G401 (cell line): ENCODE data around the gene PTMS. TPM values are rescaled to one million over a fixed set of nuclear protein-coding genes. Genes with fewer than 3 reads are reported as not detected.

Experiments
- DNase-seq: peaks from one replicate; pipeline ENCODE4 v3.0.0-alpha.2; 2015; ENCODE audit warnings: low spot score
- in situ Hi-C: cut with HindIII; loops from 2 replicates; pipeline ENCODE4 v1.10.0; 2016; ENCODE audit warnings: low sequenced_read_pairs, mixed read lengths
- total RNA-seq: library from RNA; depleted of rRNA; stranded (reverse); fragments of >200 nt; shearing (Covaris generic); gene quantifications from 2 replicates; pipeline ENCODE4 v1.2.3, GENCODE V29; 2014

The PTMS gene
- total RNA-seq, 1 experiment from 2014 or later, result 267 TPM

DNA sequence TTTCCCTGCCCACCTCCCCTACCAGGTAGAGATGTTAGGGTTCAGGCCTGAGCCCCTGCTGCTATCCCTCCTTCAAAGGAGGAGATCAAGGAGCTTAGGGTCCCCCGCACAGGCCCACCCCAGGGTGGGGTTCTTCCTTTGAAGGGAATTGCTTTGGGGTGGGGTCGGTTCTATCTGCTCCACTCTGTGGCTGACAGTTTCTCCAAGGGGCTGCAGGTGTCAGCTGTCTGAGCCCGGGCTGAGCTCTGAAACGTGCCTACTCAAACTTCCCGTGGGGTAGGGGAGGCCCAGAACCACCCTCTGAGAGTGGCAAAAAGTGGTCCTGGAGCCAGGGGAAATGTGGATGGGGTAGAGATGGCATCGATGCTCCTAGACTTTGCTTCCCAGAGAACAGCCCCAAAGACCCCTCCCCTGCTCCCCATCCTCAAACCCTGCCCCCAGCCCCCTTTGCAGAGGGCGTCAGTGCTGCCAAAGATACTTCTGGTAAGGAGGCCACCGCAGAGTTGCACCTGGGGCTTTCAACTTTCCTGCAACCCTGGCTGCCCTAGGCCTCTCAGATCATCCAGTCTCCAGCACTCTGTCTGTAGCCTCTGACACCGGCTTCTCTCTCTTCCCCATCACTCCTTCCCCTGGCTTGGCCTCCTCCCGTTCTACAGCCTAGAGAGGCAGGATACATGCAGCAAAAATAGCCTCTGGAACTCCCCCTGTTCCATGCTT lies 16.8 kb downstream of the PTMS start:
- in situ Hi-C loops, result no loop called here
- no peak for DNase-seq

DNA sequence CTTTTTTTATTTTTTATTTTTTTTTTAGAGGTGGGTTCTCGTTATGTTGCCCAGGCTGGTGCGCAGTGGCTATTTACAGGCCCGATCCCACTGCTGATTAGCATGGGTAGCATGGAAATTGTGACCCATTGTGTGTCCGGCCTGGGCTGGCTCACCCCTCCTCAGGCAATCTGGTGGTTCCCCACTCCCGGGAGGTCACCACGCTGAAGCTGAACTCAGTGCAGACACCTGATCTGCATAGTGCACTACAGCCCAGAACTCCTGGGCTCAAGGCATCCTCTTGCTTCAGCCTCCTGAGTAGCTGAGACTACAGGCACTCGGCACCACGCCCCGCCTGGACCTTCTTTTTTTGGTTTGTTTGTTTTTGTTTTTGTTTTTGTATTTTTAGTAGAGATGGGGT lies 17.7 kb downstream of the PTMS start:
- in situ Hi-C loops, result no loop called here
- no peak for DNase-seq

DNA sequence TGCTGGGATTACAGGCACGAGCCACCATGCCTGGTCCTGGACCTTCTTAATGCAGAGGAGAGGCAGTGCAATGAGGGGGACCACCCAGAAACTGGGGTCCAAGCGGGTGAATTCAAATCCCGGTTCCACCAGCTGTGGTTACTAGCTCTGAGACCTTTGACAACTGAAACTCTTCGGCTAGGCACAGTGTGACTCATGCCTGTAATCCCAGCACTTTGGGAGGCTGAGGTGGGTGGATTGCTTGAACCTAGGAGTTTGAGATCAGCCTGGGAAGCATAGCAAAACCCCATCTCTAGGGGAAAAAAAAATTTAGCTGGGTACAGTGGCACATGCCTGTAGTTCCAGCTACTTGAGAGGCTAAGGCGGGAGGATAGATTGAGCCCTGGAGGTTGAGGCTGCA lies 18.1 kb downstream of the PTMS start:
- DNase-seq, result no peak
- in situ Hi-C loops, result no loop called here

DNA sequence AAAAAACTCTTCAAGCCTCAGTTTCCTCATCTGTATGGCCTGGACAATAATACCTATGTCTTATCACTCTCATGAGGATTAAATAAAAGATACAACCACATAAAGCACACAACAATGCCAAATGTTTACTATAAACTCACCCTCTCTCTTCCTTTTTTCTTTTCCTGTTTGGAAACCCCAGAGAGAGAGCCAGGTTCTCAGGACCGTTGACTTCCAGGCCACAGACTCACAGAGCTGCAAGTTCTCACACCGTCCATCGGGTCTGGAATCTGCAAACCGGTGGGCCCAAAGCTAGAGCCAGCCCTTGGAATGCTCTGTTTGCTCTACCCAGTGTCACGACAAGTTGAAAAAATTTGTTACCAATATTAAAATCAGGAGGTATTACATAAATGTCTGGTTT lies 18.6 kb downstream of the PTMS start:
- in situ Hi-C loops, result no loop called here
- DNase-seq, result no peak

DNA sequence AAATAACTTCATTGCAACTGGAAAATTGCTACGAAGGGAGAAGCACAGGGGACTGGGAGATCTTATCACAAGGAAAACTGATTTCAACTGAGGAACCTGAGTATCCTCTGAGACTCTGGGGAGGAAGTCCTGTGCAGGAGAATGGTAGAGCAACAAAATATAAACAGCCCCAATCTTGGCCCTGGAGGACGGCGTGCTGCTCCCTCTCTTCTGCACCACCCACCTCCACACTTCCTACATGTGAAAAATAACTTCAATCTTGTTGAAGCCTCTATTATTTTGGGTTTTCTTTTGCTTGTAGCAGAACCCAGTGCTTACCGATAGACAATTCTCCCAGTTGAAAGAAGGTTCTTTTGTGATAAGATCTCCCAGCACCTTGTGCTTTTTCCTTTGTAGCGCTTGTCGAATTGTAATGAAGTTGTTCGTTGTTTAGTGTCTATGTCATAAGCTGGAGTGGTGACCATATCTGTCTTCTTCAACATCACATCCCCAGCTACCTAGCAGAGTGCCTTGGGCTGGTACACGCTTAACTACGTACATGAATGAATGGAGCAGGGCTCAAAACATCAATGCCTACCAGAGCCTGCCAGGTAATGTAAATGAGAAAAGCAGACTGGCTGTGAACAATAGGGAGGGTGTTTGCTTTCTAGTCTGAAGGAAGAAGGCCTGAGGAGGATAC lies 20.4 kb downstream of the PTMS start:
- DNase-seq, result no peak
- in situ Hi-C loops, result no loop called here

DNA sequence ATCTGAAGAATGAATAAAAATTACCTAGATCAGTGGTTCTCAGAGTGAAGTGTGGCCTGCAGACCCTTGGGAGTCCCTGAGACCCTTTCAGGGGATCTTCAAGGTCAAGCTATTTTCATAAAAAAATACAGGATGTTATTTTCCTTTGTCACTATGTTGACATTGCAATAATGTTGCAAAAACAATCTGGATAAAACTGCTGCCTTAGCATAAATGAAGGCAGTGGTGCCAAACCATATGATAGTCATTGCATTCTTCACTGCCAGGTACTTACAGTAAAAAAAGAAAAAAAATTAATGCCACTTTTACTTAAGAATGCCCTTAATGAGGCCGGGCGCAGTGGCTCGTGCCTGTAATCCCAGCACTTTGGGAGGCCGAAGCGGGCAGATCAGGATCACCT lies 21.1 kb downstream of the PTMS start:
- DNase-seq, result no peak
- in situ Hi-C loops, result no loop called here

DNA sequence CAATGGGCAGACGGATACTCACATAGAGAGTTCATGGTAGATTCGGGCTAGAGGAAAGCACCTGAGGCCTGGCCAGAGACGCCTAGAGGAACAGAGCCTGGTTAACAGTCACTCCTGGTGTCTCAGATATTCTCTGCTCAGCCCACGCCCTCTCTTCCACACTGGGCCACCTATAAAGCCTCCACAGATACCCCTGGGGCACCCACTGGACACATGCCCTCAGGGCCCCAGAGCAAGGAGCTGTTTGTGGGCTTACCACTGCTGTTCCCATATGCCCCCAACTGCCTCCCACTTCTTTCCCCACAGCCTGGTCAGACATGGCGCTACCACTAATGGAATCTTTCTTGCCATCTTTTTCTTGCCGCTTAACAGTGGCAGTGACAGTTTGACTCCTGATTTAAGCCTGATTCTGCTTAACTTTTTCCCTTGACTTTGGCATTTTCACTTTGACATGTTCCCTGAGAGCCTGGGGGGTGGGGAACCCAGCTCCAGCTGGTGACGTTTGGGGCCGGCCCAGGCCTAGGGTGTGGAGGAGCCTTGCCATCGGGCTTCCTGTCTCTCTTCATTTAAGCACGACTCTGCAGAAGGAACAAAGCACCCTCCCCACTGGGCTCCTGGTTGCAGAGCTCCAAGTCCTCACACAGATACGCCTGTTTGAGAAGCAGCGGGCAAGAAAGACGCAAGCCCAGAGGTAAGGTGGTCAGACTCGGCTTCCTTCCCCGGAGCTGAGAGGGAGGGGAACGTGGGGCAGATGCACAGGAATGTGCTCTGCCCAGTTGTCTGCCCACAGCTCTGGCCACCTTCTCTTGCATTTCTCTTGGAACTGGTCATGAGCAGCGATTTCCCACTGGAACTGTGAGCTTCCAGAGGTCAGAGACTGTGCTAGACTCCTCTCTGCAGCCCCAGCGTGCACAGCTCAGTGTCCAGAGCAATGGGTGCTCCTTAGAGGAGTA lies 23.1 kb downstream of the PTMS start, which contains the start of gene CD4:
CD4 (plus strand) TSS at position 557 of the 953 bp plus-strand sequence. CDS start 10,611 bp downstream, outside the sequence.
- no peak for DNase-seq
- in situ Hi-C loops, result no loop called here

DNA sequence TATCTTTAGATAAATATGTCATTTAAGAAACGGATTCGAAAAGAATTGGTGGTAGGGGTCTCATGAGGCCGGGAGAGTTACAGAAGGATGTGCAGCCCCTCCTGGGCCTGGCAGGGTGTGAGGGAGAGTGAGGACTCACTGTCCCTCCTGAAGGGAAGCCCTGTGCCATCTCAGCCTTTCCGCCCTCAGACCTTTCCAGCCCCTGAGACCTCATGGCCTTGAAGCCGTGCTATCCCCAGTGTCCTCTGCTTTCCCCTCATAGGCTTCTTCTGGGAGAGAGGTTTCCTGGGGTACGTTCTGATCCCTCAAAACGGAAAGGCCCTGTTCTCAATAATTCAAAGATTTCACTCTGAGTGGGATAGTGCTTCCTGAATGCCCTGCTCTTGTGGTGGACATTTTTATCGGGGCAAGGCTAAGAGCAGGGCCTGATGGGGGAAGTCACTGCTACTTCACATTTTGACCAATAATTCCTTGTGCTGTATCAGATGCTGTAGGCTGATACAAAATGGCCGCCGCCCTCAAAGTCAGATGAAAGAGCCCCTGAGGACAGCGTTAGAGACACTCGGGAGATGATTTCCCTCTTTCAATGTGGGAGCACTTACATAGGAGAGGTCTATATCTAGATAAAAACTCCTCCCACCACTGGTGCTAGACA lies 24.5 kb downstream of the PTMS start:
- in situ Hi-C loops, result no loop called here
- DNase-seq, result no peak

DNA sequence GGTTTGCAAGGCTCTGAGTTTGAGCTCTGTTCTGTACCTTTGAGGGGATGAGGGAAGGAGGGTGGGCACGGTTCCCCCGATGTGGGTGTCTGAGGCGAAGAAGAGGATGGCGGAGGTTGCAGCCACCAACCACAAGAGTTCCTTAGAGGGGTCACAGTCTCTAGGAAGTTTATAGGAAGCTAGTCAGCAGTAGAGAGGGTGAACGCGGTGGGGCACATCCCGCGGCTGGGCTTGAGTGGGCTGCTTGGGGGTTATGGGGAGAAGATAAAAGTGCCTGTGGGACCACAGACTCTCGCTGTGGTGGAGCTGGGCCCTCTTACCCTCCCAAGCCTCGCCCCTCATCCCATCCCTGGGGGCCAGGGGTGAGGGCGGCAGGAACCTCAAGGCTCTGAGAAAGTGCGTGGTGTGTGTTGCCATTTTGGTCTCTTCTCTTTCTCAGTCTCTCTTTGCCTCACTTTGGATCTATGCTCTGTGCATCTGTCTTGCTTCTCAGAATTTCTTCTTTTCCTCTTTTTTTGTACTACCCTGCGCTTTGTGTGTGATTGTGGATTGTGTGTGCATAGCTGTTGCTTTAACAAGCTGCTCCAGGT lies 25.9 kb downstream of the PTMS start:
- in situ Hi-C loops, result no loop called here
- no peak for DNase-seq

DNA sequence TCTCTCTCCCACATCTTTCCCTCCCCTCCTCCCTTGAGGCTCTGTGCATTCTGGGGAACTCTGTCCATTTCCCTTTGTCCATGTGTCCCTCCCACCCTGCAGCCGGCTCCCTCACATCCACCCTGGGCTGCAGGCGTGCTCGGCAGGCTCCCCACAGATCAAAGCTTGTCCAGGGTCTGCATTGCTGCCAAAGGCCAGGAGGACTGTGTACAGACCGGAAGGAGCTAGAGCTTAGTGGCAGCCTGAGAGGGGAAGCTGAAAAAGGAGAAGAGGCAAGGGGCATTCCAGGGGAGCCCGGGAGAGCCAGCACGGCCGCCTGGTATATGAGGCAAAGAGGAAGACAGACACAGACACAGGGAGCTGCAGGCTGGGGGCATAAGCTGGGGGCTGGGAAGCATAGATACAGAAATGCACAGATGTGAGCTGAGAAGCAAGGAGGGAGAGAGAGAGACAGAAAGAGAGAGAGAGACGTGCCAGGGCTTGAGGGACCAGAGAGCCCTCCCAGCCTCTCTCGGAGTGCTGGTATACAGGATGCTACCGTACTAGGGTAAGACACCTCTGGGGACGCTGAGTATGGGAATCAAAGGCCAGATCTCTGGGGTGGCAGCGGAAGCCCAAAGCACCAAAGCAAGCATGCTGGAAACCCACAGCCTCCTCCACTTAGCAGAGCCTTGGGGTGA lies 26.5 kb downstream of the PTMS start:
- in situ Hi-C loops, result no loop called here
- peak; percentile 34 for DNase-seq

DNA sequence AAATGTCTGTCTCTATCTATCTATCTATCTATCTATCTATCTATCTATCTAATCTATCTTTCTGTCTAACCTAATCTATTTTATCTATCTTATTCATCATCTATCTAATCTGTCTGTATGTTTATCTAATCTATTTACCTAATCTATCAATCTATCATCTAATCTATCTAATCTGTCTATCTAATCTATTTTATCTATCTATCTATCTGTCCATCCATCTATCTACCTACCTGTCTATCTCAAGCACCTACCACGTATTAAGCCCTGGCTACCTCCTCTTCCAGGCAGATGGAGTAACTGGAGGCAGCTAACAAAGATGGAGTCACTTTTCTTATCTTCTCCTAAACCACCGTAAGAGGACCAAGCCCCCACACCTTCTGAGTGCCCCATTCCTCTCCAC lies 28.9 kb downstream of the PTMS start:
- in situ Hi-C loops, result no loop called here
- DNase-seq, result no peak

DNA sequence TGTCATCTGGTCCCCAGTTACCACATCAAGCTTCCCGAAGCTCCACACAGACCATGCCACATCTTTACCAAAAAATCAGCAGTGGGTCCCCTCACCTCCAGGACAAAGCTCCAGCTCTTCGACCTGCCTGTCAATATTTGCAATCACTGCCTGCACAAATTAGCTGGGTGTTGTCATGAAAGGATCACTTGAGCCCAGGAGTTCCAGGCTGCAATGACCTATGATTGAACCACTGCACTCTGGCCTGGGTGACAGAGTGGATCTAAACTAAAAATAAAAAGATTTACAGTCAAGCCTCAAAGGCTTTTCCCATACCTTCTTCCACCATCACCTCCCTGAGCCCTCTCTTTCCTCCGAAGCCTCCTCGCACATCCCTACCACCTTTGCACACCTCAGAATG lies 30.4 kb downstream of the PTMS start:
- DNase-seq, result no peak
- in situ Hi-C loops, result no loop called here

DNA sequence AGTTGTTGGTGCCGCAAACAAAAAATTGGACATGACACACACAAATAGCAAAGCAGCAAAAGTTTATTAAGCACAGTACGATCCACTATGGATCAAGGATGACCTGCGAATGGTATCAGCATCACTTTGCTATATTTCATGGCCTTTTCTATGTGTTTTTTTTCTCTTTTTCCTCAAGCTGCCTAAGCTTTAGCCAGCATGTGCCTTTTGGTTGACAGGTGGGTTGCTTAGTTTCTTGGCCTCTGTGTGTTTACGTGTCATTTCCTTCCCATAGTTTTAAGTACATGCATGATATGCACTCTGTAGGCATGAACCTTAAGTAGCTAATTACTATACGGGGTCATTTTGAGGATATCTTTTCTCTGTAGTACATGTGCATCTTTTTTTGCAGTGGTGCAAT lies 33.0 kb downstream of the PTMS start:
- no peak for DNase-seq
- in situ Hi-C loops, result no loop called here

DNA sequence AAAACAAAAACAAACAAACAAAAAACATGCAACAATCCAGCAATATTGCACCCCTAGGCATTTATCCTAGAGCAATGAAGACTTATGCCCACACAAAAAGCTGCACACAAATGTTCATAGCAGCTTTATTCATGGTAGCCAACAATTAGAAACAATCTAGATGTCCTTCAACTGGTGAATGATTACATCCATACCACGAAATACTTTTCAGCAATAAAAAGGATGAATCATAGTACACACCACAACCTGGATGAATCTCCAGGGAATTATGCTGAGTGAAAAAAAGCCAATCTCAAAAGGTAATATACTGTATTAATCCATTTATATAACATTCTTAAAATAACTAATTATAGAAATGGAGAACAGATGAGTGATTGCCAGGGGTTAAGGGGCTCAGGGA lies 41.0 kb downstream of the PTMS start:
- in situ Hi-C loops, result no loop called here
- DNase-seq, result no peak

DNA sequence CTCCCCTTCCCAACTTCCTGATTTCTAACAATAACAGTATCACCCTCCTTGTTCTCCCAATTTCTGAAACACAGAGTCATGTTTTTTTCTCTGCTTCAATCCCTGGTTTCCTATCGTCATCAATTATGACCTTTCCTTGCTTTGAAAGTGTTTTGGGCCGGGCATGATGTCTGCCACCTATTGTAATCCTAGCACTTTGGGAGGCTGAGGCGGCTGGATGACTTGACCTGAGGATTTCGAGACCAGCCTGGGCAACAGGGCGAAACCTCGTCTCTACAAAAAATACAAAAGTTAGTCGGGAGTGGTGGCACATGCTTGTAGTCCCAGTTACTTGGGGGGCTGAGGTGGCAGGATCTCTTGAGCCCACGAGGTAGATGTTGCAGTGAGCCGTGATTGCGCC lies 42.9 kb downstream of the PTMS start:
- in situ Hi-C loops, result no loop called here
- DNase-seq, result no peak

DNA sequence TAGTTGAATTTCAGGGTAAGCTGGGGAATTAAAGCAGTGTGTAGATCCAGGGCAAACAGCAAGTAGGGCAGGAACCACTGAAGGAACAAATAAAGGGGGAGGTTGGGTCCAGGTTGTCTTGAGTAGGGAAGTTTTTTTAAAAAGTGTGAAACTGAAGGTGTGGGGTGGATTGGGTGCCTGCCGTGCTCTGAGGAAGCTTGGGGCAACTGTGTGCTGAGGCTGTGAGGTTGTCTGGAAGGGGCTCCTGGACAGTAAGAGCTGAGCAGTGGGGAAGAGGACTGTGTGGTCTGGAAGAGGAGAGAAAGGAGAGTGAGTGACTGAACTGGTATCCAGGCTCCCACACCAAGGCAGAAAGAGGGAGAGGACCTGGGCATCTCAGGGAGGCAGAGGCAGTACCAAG lies 44.6 kb downstream of the PTMS start:
- no peak for DNase-seq
- in situ Hi-C loops, result no loop called here

DNA sequence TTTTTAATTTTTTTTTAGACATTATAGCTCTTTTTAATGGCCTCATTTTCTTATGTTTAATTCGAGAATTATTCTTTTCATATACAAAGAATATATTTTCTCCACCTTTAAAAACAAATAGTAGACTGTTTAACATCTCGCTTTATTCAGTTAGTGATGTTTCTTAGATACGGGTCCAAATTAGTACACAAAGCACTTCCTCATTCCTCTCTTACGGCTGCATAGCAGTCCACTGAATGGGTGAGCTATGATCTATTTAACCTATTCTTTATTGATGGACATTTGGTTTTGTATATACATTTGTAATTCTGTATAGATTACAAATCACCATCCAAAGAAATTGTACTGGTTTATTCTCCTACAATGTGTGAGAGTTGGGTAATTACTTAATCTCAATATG lies 47.2 kb downstream of the PTMS start:
- DNase-seq, result no peak
- in situ Hi-C loops, result no loop called here

DNA sequence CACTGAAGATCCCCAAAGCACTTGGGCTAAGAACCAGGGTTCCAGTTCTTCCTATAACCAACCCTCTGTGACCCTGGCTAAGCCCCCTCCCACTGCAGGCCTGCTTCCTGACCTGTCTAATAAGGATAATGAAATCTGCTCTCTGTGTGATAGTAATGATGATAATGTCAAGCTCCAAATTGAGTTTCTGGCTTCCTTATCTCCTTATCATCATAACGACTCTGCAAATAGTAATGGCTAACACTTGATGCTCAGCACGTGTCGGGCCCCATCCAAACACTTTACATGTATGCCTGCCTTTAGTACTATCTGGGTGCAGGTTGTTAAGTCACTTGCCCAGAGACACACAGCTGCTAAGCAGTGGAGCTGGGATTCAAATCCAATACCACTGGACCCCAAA lies 50.4 kb downstream of the PTMS start:
- in situ Hi-C loops, result no loop called here
- DNase-seq, result no peak

DNA sequence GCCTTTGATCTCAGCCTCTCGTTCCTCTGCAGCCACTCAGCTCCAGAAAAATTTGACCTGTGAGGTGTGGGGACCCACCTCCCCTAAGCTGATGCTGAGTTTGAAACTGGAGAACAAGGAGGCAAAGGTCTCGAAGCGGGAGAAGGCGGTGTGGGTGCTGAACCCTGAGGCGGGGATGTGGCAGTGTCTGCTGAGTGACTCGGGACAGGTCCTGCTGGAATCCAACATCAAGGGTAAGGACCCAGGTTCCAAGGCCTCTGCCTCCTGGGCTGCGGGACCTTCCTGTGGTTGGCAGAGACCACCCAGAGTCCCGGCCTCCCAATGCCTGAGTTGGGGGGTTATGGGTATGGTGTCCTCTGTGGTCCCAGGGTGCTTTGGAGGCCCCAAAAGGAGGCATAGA lies 50.9 kb downstream of the PTMS start:
- in situ Hi-C loops, result no loop called here
- no peak for DNase-seq
